Hematopoietic multipotent progenitor cell treated with erythropoietin and hydrocortisone succinate and interleukin-3 and kit ligand, for 6 days (in vitro differentiated cells): ENCODE results near the gene IFNL1.
A peak's percentile ranks its signal among the peaks of the same experiment; 100 is the strongest.
"Not testable (repeated sequence)": the region's sequence is repeated elsewhere in the genome, so short reads cannot be mapped to it uniquely, and the experiment has no call there.

Experiments used
- DNase-seq: peaks from one replicate; pipeline ENCODE4 v3.0.0-alpha.2; 2015

Gene IFNL1

DNA sequence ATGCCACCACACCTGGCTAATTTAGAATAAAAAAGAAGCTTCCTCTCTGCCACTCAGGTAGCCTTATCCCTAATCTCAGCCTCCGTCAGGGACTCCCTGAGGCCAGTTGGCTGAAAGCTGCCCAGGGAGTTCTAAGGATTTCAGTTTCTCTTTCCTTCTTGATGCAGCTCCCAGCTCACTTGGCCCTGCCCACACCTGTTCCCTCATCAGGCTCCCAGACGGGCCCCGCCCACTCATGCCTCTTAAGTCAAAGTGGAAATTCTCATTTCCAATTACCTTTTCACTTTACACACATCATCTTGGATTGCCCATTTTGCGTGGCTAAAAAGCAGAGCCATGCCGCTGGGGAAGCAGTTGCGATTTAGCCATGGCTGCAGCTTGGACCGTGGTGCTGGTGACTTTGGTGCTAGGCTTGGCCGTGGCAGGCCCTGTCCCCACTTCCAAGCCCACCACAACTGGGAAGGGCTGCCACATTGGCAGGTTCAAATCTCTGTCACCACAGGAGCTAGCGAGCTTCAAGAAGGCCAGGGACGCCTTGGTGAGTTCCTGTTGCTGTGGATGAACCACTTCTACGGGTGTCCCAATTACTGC, at the start of gene IFNL1:
Gene IFNL1 (plus strand): TSS at position 353 of the 591 bp plus-strand sequence. CDS start 15 bp downstream, at position 368.
- no peak for DNase-seq

DNA sequence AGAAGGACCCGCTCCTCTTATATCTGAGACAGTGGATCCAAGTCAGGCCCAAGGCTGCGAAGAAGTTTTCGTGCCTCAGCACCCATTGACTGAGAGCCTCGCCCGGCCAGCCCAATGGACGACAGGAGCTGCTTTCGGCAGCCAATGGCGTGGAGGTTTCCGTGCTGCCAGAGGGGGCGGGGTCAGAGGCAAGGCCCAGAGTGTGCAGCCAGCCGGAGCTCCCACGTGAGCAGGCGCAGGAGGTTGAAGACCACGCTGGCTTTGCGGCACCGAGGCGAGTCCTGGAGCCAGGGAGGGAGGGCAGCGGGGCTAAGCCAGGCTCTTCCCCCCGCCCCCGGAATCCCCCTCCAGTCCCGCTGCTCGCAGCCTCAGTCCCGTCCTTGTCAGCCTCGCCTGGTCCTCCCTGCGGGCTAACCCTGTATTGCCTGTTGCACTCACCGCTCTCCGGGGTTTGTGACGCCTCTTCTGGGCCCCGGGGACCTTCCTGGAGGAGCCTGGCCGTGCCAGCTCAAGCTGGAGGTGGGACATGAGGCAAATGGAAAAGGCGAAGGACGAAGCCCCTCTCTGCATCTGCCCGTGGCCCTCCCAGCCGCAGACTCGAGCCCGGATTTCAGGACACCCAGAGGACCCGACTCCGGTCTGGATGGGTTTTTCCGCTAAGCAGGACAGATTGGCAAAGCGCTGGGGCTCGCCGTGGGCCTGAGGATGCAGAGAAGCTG, 49.1 kb upstream of the IFNL1 start:
- no peak for DNase-seq

DNA sequence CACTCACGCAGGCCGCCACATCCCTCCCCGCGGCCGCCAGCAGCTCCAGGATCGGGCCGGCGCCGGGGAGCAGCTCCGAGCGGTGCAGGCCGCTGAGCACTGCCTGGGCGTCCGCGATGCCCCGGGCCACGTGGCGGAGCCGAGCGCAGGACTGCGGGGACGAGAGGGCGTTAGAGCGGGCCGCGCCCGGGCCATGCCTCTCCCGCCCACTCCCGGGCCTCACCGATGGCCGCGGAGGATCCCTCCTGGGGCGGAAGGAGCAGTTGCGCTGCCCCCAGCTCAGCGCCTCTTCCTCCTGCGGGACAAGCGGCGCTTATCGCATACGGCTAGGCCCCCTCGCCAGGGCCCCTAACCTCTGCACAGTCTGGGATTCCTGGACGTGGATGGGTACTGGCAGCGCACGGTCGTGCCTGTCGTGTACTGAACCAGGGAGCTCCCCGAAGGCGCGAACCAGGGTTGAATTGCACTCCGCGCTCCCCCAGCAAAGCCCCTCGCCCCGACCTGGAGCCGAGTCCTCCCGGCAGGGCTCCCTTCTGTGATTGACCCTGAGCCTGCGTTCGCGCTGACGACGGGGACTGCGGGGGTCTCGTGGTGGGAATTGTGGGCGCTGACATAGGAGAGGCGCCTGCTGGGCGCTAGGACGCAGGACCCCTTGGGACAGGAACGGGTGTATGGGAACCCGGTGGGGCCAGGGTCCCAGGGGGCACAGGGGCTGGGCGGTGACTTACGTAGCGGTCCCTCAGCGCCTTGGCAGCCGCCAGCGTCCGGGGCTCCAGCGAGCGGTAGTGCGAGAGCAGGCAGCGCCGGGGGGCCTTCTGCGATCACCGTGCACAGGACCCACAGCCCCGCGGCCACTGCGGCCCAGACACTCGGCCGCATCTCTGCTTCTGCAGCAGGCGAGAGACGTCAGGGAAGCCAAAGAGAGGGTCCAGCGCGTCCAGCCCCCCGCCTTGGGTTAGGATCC, 48.2 kb upstream of the IFNL1 start:
- DNase-seq, result no peak

DNA sequence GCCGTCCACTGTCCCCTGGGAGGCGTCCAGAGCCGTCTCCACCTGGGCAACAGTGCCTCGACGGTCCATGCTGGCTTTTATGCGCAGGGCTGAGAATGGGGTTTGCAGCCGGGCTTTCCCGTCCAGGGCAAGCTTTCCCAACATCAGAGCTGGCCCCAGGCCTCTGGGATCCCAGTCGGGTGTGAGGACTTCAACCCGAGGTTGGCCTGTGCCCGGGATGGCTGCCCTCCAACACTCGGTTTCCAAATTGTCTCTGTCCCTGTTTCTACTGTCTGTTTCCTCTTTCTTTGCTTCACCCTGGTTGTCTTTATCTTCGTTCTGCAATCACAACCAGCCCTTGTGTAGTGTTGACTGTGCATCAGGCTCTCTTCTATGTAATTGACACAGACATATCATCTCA, 47.4 kb upstream of the IFNL1 start, which contains the start of gene IFNL4:
Gene IFNL4 (minus strand): TSS at position 51 of the 400 bp plus-strand sequence.
- no peak for DNase-seq

DNA sequence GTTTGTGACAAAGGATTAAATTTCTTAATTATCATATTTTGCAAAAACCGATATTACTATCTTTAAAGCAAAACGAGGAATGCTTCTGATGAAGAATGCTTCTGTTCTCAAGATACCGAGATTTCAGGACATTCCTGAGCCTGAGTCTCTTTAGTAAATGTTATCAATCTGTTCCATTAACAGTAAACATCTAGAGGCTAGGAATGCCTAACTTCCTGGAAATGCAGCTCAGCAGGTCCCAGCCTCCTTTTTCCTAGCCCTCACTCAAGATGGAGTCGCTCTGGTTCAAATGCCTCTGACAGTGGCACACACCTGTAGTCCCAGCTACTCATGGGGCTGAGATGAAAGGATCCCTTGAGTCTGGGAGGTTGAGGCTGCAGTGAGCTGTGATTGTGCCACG, 45.1 kb upstream of the IFNL1 start:
- DNase-seq, result no peak

DNA sequence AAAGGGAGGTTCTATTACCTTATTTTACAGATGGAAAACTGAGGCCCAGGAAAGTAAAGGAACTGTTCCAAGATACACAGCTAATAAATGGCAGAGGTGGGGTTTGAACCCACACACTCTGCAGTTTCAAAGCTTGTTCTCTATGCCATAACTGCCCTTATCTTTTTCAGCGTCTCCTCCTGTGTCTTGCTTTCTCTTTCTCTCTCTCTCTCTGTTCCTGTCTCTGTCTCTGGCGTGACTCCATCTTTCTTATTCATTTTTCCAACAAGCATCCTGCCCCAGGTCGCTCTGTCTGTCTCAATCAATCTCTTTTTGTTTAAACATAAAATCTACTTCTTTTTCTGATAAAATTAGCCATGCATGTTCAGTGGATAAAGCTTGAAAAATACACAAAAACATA, 44.4 kb upstream of the IFNL1 start:
- DNase-seq, result peak; percentile 70

DNA sequence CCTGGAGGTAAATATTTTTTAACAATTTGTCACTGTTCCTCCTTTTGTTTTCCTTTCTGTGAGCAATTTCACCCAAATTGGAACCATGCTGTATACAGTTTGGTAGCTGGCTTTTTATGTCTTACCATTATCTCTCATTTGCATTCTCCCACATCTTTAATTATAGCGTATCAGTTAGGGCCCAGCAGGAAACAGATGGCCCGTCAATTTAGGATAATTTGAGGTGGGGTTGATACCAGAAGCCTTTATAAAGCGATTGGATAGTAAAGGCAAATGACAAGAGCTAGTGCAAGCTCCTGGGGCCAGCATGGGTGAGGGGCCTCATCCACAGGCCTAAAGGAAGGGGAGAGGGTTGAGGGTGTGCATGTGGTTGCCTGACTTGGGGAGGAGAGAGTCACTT, 43.7 kb upstream of the IFNL1 start:
- peak; percentile 92 for DNase-seq

DNA sequence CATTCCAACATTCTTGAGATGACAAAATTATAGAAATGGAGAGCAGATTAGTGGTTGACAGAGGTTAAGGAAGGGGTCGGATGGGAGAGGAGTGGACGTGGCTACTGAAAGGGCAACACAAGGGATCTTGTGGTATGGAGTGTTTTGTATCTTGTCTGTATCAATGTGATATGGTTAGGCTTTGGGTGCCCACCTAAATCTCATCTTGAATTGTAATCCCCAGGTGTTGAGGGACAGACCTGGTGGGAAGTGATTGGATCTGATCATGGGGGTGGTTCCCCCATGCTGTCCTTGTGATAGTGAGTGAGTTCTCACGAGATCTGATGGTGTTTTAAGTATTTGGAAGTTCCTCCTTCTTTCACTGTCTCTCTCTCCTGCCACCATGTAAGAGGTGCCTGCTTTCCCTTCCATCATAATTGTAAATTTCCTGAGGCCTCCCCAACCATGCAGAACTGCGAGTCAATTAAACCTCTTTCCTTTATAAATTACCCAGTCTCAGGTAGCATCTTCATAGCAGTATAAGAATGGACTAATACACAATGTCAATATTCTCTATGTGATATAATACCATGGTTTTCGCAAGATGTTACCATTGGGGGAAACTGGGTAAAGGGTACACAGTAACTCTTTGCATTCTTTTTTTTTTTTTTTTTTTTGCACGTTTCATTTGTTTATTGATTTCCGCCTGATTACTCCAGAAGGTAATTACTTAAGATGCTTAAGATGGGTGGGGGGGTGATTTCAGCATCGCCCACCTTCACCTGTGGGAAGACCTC, 42.6 kb upstream of the IFNL1 start:
- DNase-seq, result no peak

DNA sequence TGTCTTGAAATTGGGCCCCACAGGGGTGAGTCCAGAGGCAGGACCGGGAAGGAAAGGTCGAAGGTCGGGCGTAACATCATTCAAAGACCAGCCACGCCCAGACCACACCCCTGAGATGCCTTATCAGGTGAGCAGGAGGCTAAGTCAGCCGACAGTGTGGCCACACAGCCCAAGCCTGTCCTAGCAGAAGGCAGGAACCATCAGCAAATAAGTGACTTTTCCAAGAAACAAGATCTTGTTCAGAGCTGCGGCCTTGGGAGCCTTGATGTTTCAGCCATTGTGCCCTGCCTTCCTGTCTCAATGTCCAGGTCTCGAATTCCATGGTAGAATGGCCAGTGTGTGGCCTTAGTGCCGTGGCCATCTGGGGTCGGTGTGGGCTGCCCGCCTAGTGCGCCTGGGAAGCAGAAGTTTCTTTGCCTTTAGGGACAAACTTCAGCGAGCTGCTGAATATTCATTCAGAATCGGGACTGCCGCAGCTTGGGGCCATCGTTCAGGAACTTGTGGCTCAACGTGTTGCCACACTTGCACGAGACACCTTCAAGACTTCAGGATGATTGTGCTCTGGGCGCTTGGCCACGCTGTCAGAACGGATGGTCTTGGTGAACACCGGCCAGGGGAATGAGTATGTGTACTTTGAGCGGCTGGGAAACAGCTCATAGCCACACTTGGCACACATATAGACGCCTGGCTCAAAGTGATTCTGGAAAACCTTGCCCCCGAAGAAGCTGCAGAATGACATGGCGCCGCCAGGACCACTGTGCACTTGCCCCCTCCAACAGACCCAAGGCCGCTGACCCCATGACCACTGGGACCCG, 41.5 kb upstream of the IFNL1 start:
- peak; percentile 70 for DNase-seq

DNA sequence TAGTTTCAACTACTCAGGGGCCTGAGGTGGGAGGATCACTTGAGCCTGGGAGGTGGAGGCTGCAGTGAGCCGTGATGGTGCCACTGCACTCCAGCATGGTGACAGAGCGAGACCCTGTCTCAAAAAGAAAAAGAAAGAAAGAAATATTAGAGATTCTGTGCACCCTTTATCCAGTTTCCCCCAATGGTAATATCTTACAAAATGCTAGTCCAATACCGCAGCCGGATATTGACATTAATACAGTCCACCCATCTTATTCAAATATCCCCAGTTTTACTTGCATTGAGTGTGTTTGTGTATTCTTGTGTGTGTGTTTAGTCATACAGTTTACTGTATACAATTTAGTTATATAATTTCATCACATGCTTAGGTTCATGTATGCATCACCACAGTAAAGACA, 39.0 kb upstream of the IFNL1 start:
- DNase-seq, result no peak

DNA sequence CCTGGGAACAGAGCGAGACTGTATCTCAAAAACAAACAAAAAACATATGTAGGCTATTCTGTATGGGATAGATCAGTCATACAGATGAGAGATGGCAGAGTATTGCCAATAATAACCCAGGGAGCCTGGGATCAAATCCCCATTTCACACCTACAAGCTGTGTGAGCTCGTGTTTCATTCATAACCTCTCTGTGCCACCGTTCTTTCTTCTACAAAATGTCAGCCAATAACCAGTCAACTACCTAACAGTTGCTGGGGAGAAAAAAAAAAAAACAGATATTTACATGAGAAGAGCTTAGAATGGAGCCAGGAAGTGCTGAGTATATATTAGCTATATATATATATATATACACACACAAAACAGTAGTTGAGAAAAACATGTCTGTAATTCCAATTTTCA, 34.5 kb upstream of the IFNL1 start:
- DNase-seq, result no peak

DNA sequence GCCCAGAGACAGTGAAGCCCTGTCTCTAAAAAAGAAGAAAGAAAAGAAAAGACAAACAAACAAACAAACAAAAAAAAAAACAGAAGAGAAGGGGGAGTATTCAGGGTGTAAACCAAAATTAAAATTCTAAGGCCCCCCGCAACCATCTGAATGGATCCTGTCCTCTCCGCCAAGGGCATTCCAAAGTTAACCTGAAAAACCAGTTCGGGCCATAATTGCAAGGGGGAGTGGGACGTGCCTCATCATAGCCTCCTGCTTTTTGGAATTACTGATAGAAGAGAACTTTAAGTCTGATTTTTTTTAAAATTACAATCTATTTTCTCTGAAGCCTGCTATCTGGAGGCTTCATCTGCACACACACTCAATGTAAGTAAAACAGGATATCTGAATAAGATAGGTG, 33.7 kb upstream of the IFNL1 start:
- DNase-seq, result no peak

DNA sequence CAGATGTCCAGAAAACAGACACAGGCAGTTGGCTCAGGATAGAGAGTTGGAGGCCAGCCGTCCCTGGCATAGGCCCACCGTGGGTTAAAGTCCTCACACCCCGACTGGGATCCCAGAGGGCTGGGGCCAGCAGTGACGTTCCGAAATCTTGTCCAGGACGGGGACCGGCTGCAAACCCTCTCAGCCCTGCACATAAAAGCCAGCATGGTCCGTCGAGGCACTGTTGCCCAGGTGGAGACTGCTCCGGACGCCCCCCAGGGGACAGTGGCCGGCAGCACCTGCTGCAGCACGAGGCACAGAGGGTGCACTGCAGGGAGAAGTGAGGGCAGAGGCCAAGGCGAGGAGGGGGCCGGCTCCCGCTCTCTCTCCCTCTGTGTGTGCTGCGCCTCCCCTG, 32.3 kb upstream of the IFNL1 start:
- DNase-seq, result no peak

DNA sequence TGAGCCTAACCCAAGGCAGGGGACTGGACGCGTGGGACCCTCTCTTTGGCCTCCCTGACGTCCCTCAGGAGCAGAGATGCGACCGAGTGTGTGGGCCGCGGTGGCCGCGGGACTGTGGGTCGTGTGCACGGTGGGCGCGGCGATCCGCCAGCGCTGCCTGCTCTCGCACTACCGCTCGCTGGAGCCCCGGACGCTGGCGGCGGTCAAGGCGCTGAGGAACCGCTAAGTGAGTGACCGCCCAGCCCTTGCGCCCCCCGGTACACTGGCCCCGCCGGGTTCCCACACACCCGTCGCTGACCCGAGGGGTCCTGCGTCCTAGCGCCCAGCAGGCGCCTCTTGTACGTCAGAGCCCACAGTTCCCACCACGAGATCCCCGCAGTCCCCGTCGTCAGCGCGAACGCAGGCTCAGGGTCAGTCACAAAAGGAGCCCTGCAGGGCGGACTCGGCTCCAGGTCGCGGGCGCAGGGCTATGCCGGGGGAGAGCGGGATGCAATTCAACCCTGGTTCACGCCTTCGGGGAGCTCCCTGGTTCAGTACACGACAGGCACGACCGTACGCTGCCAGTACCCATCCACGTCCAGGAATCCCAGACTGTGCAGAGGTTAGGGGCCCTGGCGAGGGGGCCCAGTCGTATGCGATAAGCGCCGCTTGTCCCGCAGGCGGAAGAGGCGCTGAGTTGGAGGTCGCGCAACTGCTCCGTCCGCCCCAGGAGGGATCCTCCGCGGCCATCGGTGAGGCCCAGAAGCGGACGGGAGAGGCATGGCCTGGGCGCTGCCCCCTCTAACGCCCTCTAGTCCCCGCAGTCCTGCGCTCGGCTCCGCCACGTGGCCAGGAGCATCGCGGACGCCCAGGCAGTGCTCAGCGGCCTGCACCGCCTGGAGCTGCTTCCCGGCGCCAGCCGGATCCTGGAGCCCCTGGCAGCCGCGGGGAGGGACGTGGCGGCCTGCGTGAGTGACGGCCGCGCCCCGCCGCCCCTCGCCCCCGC, 31.6 kb upstream of the IFNL1 start:
- DNase-seq, result no peak

DNA sequence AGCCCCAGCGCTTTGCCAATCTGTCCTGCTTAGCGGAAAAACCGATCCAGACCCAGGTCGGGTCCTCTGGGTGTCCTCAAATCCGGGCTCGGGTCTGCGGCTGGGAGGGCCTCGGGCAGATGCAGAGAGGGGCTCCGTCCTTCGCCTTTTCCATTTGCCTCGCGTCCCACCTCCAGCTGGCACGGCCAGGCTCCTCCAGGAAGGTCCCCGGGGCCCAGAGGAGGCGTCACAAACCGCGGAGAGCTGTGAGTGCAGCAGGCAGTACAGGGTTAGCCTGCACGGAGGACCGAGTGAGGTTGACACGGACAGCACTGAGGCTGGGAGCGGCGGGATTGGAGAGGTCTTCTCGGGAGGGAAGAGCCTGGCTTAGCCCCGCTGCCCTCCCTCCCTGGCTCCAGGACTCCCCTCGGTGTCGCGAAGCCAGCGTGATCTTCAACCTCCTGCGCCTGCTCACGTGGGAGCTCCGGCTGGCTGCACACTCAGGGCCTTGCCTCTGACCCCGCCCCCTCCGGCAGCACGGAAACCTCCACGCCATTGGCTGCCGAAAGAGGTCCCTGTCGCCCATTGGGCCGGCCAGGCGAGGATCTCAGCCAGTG, 30.8 kb upstream of the IFNL1 start:
- no peak for DNase-seq

DNA sequence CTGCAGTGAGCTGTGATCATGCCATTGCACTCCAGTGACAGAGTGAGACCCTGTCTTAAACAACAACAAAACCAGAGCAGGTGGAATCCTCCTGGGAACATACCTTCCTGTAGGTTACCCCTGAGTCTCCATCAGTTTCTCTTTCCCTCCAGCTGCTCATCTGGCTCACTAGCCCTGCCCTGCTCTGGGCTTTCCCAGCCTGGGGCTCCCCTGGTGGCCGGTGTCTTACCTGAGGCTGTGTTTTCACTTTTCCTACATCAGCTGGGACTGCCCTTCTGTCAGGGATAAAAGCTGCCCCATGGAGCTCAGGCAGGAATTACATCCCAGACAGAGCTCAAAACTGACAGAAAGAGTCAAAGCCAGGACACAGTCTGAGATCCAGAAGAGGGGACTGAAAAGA, 28.1 kb upstream of the IFNL1 start, which contains the start of gene IFNL2:
Gene IFNL2 (plus strand): TSS at position 312 of the 400 bp plus-strand sequence. CDS start 173 bp downstream, outside the sequence.
- DNase-seq, result not testable (repeated sequence)

DNA sequence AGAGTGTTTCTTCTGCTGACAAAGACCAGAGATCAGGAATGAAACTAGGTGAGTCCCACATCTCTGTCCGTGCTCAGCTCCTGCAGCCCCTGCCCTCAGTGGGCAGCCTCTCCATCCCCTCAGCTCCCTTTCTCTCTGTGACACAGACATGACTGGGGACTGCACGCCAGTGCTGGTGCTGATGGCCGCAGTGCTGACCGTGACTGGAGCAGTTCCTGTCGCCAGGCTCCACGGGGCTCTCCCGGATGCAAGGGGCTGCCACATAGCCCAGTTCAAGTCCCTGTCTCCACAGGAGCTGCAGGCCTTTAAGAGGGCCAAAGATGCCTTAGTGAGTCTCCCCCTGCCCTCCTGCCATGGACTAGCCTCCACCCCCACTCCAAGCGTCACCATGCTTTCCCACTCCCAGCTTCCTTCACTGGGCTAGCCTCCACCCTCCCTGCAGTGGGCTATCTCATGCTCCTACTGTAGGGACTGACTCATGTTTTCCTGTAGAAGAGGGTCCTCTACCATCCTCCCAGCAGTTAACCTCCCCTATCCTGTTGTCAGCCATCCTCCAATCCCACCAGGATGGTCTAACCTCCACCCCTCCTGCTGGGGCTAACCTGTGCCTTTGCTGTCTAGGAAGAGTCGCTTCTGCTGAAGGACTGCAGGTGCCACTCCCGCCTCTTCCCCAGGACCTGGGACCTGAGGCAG, 27.5 kb upstream of the IFNL1 start:
- DNase-seq, result not testable (repeated sequence)

DNA sequence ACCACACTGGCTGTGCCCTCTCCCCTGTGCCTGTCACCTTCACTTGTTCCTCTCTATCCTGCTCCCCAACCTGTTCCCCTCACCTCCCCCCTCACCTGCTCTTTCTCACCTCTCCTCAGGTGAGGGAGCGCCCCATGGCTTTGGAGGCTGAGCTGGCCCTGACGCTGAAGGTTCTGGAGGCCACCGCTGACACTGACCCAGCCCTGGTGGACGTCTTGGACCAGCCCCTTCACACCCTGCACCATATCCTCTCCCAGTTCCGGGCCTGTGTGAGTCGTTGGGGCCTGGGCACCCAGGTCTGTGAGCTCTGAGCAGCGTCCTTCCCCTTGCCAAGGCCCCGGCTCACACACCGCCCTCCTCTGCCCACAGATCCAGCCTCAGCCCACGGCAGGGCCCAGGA, 26.8 kb upstream of the IFNL1 start:
- DNase-seq, result not testable (repeated sequence)
